ENCODE data around the gene RCAN3.
"Not testable (repeated sequence)": the region's sequence is repeated elsewhere in the genome, so short reads cannot be mapped to it uniquely, and the experiment has no call there.

Gene RCAN3

GRCh38 chr1:24513706-24514105, 11.1 kb downstream of the RCAN3 start:
- no peak for DNase-seq

GRCh38 chr1:24514946-24515345, 12.3 kb downstream of the RCAN3 start:
- DNase-seq = no peak

GRCh38 chr1:24515671-24516209, 13.1 kb downstream of the RCAN3 start:
- DNase-seq = not testable (repeated sequence)

GRCh38 chr1:24516506-24516905, 13.9 kb downstream of the RCAN3 start:
- DNase-seq = no peak

GRCh38 chr1:24517898-24518297, 15.3 kb downstream of the RCAN3 start:
- no peak for DNase-seq

- DNase-seq = not testable (repeated sequence)
These were observed 17.6 kb downstream of the RCAN3 start for GRCh38 chr1:24520282-24520681.

GRCh38 chr1:24525606-24526005, 23.0 kb downstream of the RCAN3 start:
- DNase-seq = no peak

GRCh38 chr1:24526045-24526444, 23.4 kb downstream of the RCAN3 start:
- no peak for DNase-seq

- no peak for DNase-seq
These were observed 24.4 kb downstream of the RCAN3 start for GRCh38 chr1:24526940-24527542.

GRCh38 chr1:24528744-24529143, 26.1 kb downstream of the RCAN3 start:
- no peak for DNase-seq

- DNase-seq = not testable (repeated sequence)
These were observed 26.7 kb downstream of the RCAN3 start for GRCh38 chr1:24529292-24529691.

- DNase-seq = peak in 1 of 51 donors; percentile 3
These were observed 32.4 kb downstream of the RCAN3 start for GRCh38 chr1:24535021-24535424.

- no peak for DNase-seq
These were observed 33.1 kb downstream of the RCAN3 start for GRCh38 chr1:24535778-24536177.

- DNase-seq = peak in 1 of 51 donors; percentile 11
These were observed 33.8 kb downstream of the RCAN3 start for GRCh38 chr1:24536391-24536840.

- DNase-seq = no peak
These were observed 37.6 kb downstream of the RCAN3 start for GRCh38 chr1:24540051-24540905.

GRCh38 chr1:24540906-24541710, 38.5 kb downstream of the RCAN3 start:
- no peak for DNase-seq

GRCh38 chr1:24541711-24542346, 39.2 kb downstream of the RCAN3 start:
- DNase-seq = peak in 13 of 51 donors; percentile 3 to 66 (median 20)

GRCh38 chr1:24544239-24544638, 41.6 kb downstream of the RCAN3 start:
- no peak for DNase-seq

GRCh38 chr1:24545662-24546061, 43.0 kb downstream of the RCAN3 start:
- DNase-seq = no peak

GRCh38 chr1:24547195-24547594, 44.6 kb downstream of the RCAN3 start:
- DNase-seq = no peak

GRCh38 chr1:24548070-24548469, 45.4 kb downstream of the RCAN3 start:
- DNase-seq = no peak
